CD4-positive, alpha-beta T cell treated with Interleukin-10 for 1 hour (primary cell): ENCODE measurements around the gene ZMIZ1.
"Not testable (repeated sequence)": the region's sequence is repeated elsewhere in the genome, so short reads cannot be mapped to it uniquely, and the experiment has no call there.

Experiments used
- DNase-seq: peaks from one replicate; pipeline ENCODE4 v3.0.0-alpha.2; 2020

Gene ZMIZ1

GRCh38 chr10:79030705-79031104 lies 38.1 kb upstream of the ZMIZ1 start:
- no peak for DNase-seq

- DNase-seq, result no peak
Observed at GRCh38 chr10:79031723-79032122, 37.0 kb upstream of the ZMIZ1 start.

GRCh38 chr10:79034271-79034876 lies 34.4 kb upstream of the ZMIZ1 start:
- DNase-seq, result no peak

- DNase-seq, result not testable (repeated sequence)
Observed at GRCh38 chr10:79036416-79036815, 32.4 kb upstream of the ZMIZ1 start.

GRCh38 chr10:79038104-79038840 lies 30.5 kb upstream of the ZMIZ1 start:
- DNase-seq, result no peak

- no peak for DNase-seq
Observed at GRCh38 chr10:79038841-79039201, 29.9 kb upstream of the ZMIZ1 start.

- DNase-seq, result no peak
Observed at GRCh38 chr10:79042639-79043411, 25.9 kb upstream of the ZMIZ1 start.

GRCh38 chr10:79044036-79044632 lies 24.6 kb upstream of the ZMIZ1 start:
- DNase-seq, result no peak

- no peak for DNase-seq
Observed at GRCh38 chr10:79044846-79045245, 23.9 kb upstream of the ZMIZ1 start.

- DNase-seq, result no peak
Observed at GRCh38 chr10:79045566-79046175, 23.1 kb upstream of the ZMIZ1 start.

- no peak for DNase-seq
Observed at GRCh38 chr10:79046326-79046725, 22.4 kb upstream of the ZMIZ1 start.

- DNase-seq, result no peak
Observed at GRCh38 chr10:79046741-79047583, 21.8 kb upstream of the ZMIZ1 start.

- DNase-seq, result no peak
Observed at GRCh38 chr10:79047584-79047874, 21.2 kb upstream of the ZMIZ1 start.

- DNase-seq, result peak; percentile 66
Observed at GRCh38 chr10:79047875-79048638, 20.7 kb upstream of the ZMIZ1 start.

GRCh38 chr10:79048639-79049550 lies 19.9 kb upstream of the ZMIZ1 start:
- DNase-seq, result no peak

- no peak for DNase-seq
Observed at GRCh38 chr10:79049931-79050895, 18.6 kb upstream of the ZMIZ1 start.

- DNase-seq, result no peak
Observed at GRCh38 chr10:79050896-79051555, 17.7 kb upstream of the ZMIZ1 start.

- DNase-seq, result no peak
Observed at GRCh38 chr10:79051766-79052165, 17.0 kb upstream of the ZMIZ1 start.
